ENCODE data around the gene RARRES2. TPM values are rescaled to one million over a fixed set of nuclear protein-coding genes. Genes with fewer than 3 reads are reported as not detected.

Gene RARRES2
- total RNA-seq, 1 experiment from 2014 or later = 2.1 TPM

DNA sequence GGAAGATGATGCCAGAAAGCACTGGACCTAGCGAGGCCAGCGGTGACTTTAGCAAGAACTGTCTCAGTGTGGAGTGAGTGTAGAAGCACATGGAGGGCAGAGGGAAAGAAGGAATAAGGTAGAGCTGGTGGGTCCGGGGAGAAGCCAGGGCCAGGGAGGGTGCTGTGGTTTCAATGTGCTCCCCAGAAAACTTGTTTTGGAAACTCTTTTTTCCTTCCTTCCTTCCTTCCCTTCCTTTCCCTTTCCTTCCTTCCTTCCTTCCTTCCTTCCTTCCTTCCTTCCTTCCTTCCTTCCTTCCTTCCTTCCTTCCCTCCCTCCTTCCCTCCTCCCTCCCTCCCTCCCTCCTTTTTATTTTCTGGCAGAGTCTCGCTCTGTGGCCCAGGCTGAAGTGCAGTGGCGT lies 5.5 kb upstream of the RARRES2 start:
- ATAC-seq = no peak
- no peak overlapping the region for H2AFZ ChIP-seq (ENCODE audit: low read depth, low read length, poor library complexity, severe bottlenecking)
- H3K27ac ChIP-seq (ENCODE audit: low read depth, low read length) = no peak overlapping the region
- ChIA-PET CTCF (no interaction called here), RAD21 (ENCODE audit: low non-redundant PET in 1 of 2, low total read pairs in 2 of 2, uncharacterized antibody in 2 of 2, unreplicated experiment in 2 of 2) (no interaction called here), POLR2A (no interaction called here)
- H3K4me1 ChIP-seq (ENCODE audit: control insufficient read depth in 1 of 2, insufficient read depth in 2 of 2, low read length in 2 of 2) = no peaks in the 10 kb centered on the region
- intact Hi-C loops (cut with micrococcal nuclease) = no loop called here
- H3K36me3 ChIP-seq (ENCODE audit: control insufficient read depth in 1 of 2, insufficient read depth in 2 of 2, low read length in 2 of 2) = no peaks in the 10 kb centered on the region
- H3K9me3 ChIP-seq (ENCODE audit: control insufficient read depth in 1 of 2, insufficient read depth in 1 of 2, low read depth in 1 of 2, low read length in 2 of 2) = no peaks in the 10 kb centered on the region
- no peaks in the 10 kb centered on the region for H4K20me1 ChIP-seq (ENCODE audit: insufficient read depth)
- no peaks in the 10 kb centered on the region for H3K79me2 ChIP-seq (ENCODE audit: insufficient read depth, low read length)
- no peak overlapping the region for H3K4me2 ChIP-seq (ENCODE audit: low read length)
- no peak overlapping the region for H3K4me3 ChIP-seq (replicated peaks in 1 of 2; ENCODE audit: low read depth in 1 of 2, low read length in 2 of 2)
- BruUV-seq (replicated peaks) = no TSS peak
- no peak for DNase-seq (ENCODE audit: low read depth, low spot score)
- H3K27me3 ChIP-seq (ENCODE audit: insufficient read depth, low read length) = no peaks in the 10 kb centered on the region
- no peak for TF ChIP-seq ZNF274 (IDR thresholded peaks at IDR 0.05; ENCODE audit: low read depth, low read length)
- TF ChIP-seq EZH2 (IDR thresholded peaks at IDR 0.05) = no peak
- TF ChIP-seq YY1 (IDR thresholded peaks at IDR 0.05; ENCODE audit: extremely low read depth, insufficient replicate concordance, low read depth, low read length) = no peak
- TF ChIP-seq POLR2AphosphoS5 (IDR thresholded peaks at IDR 0.05; ENCODE audit: low read depth, low read length) = no peak
- TF ChIP-seq, protein P1, sequence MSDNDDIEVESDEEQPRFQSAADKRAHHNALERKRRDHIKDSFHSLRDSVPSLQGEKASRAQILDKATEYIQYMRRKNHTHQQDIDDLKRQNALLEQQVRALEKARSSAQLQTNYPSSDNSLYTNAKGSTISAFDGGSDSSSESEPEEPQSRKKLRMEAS (IDR thresholded peaks at IDR 0.05) = no peak
- no peak for TF ChIP-seq EZH2phosphoT487 (IDR thresholded peaks at IDR 0.05; ENCODE audit: borderline replicate concordance)
- TF ChIP-seq SP1 (IDR thresholded peaks at IDR 0.05; ENCODE audit: low read depth) = no peak
- TF ChIP-seq ELF1 (IDR thresholded peaks at IDR 0.05; ENCODE audit: borderline replicate concordance, low read depth) = no peak
- TF ChIP-seq, protein P2, sequence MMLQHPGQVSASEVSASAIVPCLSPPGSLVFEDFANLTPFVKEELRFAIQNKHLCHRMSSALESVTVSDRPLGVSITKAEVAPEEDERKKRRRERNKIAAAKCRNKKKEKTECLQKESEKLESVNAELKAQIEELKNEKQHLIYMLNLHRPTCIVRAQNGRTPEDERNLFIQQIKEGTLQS (IDR thresholded peaks at IDR 0.05) = no peak
- no peak for TF ChIP-seq SIN3A (IDR thresholded peaks at IDR 0.05; ENCODE audit: low read depth)
- TF ChIP-seq SRF (IDR thresholded peaks at IDR 0.05; ENCODE audit: low read depth) = no peak
- no peak for TF ChIP-seq EGR1 (IDR thresholded peaks at IDR 0.05; ENCODE audit: low read depth)
- TF ChIP-seq, protein P3, sequence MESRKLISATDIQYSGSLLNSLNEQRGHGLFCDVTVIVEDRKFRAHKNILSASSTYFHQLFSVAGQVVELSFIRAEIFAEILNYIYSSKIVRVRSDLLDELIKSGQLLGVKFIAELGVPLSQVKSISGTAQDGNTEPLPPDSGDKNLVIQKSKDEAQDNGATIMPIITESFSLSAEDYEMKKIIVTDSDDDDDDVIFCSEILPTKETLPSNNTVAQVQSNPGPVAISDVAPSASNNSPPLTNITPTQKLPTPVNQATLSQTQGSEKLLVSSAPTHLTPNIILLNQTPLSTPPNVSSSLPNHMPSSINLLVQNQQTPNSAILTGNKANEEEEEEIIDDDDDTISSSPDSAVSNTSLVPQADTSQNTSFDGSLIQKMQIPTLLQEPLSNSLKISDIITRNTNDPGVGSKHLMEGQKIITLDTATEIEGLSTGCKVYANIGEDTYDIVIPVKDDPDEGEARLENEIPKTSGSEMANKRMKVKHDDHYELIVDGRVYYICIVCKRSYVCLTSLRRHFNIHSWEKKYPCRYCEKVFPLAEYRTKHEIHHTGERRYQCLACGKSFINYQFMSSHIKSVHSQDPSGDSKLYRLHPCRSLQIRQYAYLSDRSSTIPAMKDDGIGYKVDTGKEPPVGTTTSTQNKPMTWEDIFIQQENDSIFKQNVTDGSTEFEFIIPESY (IDR thresholded peaks at IDR 0.05; ENCODE audit: extremely low read depth, insufficient replicate concordance, low read length) = no peak
- H3K9ac ChIP-seq (ENCODE audit: low read length) = no peak overlapping the region
- no peaks in the 10 kb centered on the region for H3K9me2 ChIP-seq (ENCODE audit: insufficient read depth)

Data from HCT116 (cell line).